Mucosa of stomach (tissue), 1 donor: Measurements from ENCODE around the gene INPP1.

Source experiments
- H3K27me3 ChIP-seq: one replicate; pipeline ENCODE4 v1.7.0; 2013; ENCODE audit warnings: mild to moderate bottlenecking, low read length; ENCODE audit not compliant: control insufficient read depth, insufficient read depth
- H3K36me3 ChIP-seq: one replicate; pipeline ENCODE4 v1.7.0; 2013; ENCODE audit warnings: low read length; ENCODE audit not compliant: control insufficient read depth, insufficient read depth
- H3K4me1 ChIP-seq: one replicate; pipeline ENCODE4 v1.7.0; 2013; ENCODE audit warnings: mild to moderate bottlenecking, low read length; ENCODE audit not compliant: control insufficient read depth, insufficient read depth
- H3K4me3 ChIP-seq: one replicate; pipeline ENCODE4 v1.7.0; 2013; ENCODE audit warnings: low read length
- H3K9ac ChIP-seq: one replicate; pipeline ENCODE4 v1.7.0; 2013; ENCODE audit warnings: mild to moderate bottlenecking, low read length, moderate library complexity
- H3K9me3 ChIP-seq: one replicate; pipeline ENCODE4 v1.7.0; 2013; ENCODE audit warnings: mild to moderate bottlenecking, low read length, moderate library complexity; ENCODE audit not compliant: control insufficient read depth
- donor health status: Pancreatic carcinoma.

The INPP1 gene

GRCh38 chr2:190369635-190370034, 26.2 kb downstream of the INPP1 start:
- Histone ChIP-seq H3K27me3 (no peaks in the 10 kb centered on the region), H3K9me3 (no peaks in the 10 kb centered on the region), H3K4me1 (peaks cover 3% of the 10 kb centered on the region), H3K4me3 (no peak overlapping the region), H3K36me3 (no peaks in the 10 kb centered on the region), H3K9ac (no peak overlapping the region)

- H3K9ac ChIP-seq, result no peak overlapping the region
- H3K9me3 ChIP-seq, result no peaks in the 10 kb centered on the region
- H3K27me3 ChIP-seq, result no peaks in the 10 kb centered on the region
- H3K36me3 ChIP-seq, result no peaks in the 10 kb centered on the region
- peaks cover 27% of the 10 kb centered on the region for H3K4me1 ChIP-seq
- no peak overlapping the region for H3K4me3 ChIP-seq
Measured at GRCh38 chr2:190376083-190376482, 32.7 kb downstream of the INPP1 start.

GRCh38 chr2:190376591-190377245, 33.3 kb downstream of the INPP1 start:
- Histone ChIP-seq H3K9ac (no peak overlapping the region), H3K4me1 (peaks cover 27% of the 10 kb centered on the region), H3K27me3 (no peaks in the 10 kb centered on the region), H3K36me3 (no peaks in the 10 kb centered on the region), H3K9me3 (no peaks in the 10 kb centered on the region), H3K4me3 (no peak overlapping the region)

GRCh38 chr2:190378880-190379237, 35.5 kb downstream of the INPP1 start:
- Histone ChIP-seq H3K4me3 (no peak overlapping the region), H3K27me3 (no peaks in the 10 kb centered on the region), H3K9ac (no peak overlapping the region), H3K36me3 (no peaks in the 10 kb centered on the region), H3K4me1 (peaks cover 24% of the 10 kb centered on the region), H3K9me3 (no peaks in the 10 kb centered on the region)

GRCh38 chr2:190379249-190379964, 36.0 kb downstream of the INPP1 start:
- Histone ChIP-seq H3K27me3 (no peaks in the 10 kb centered on the region), H3K9ac (no peak overlapping the region), H3K4me3 (no peak overlapping the region), H3K9me3 (no peaks in the 10 kb centered on the region), H3K36me3 (no peaks in the 10 kb centered on the region), H3K4me1 (peaks cover 24% of the 10 kb centered on the region)

- Histone ChIP-seq H3K9ac (no peak overlapping the region), H3K4me3 (no peak overlapping the region), H3K9me3 (no peaks in the 10 kb centered on the region), H3K36me3 (no peaks in the 10 kb centered on the region), H3K27me3 (no peaks in the 10 kb centered on the region), H3K4me1 (peaks cover 24% of the 10 kb centered on the region)
Measured at GRCh38 chr2:190380962-190381412, 37.6 kb downstream of the INPP1 start.

- no peak overlapping the region for H3K9ac ChIP-seq
- peaks cover 13% of the 10 kb centered on the region for H3K4me1 ChIP-seq
- H3K4me3 ChIP-seq, result no peak overlapping the region
- H3K9me3 ChIP-seq, result no peaks in the 10 kb centered on the region
- H3K27me3 ChIP-seq, result no peaks in the 10 kb centered on the region
- H3K36me3 ChIP-seq, result no peaks in the 10 kb centered on the region
Measured at GRCh38 chr2:190382851-190383250, 39.5 kb downstream of the INPP1 start.

- H3K4me1 ChIP-seq, result no peaks in the 10 kb centered on the region
- no peak overlapping the region for H3K4me3 ChIP-seq
- no peak overlapping the region for H3K9ac ChIP-seq
- H3K36me3 ChIP-seq, result no peaks in the 10 kb centered on the region
- H3K9me3 ChIP-seq, result no peaks in the 10 kb centered on the region
- no peaks in the 10 kb centered on the region for H3K27me3 ChIP-seq
Measured at GRCh38 chr2:190387422-190387821, 44.0 kb downstream of the INPP1 start.

- no peaks in the 10 kb centered on the region for H3K9me3 ChIP-seq
- H3K27me3 ChIP-seq, result no peaks in the 10 kb centered on the region
- H3K36me3 ChIP-seq, result no peaks in the 10 kb centered on the region
- H3K4me3 ChIP-seq, result no peak overlapping the region
- no peak overlapping the region for H3K9ac ChIP-seq
- no peaks in the 10 kb centered on the region for H3K4me1 ChIP-seq
Measured at GRCh38 chr2:190396271-190396670, 52.9 kb downstream of the INPP1 start.

GRCh38 chr2:190402986-190403603, 59.7 kb downstream of the INPP1 start:
- H3K36me3 ChIP-seq, result no peaks in the 10 kb centered on the region
- H3K4me1 ChIP-seq, result peaks cover 21% of the 10 kb centered on the region
- no peak overlapping the region for H3K9ac ChIP-seq
- H3K9me3 ChIP-seq, result no peaks in the 10 kb centered on the region
- H3K27me3 ChIP-seq, result no peaks in the 10 kb centered on the region
- no peak overlapping the region for H3K4me3 ChIP-seq

- Histone ChIP-seq H3K9me3 (no peaks in the 10 kb centered on the region), H3K27me3 (no peaks in the 10 kb centered on the region), H3K36me3 (no peaks in the 10 kb centered on the region), H3K4me3 (no peak overlapping the region), H3K9ac (no peak overlapping the region), H3K4me1 (peaks cover 27% of the 10 kb centered on the region)
Measured at GRCh38 chr2:190404487-190404886, 61.1 kb downstream of the INPP1 start.

GRCh38 chr2:190405070-190405469, 61.7 kb downstream of the INPP1 start:
- no peaks in the 10 kb centered on the region for H3K9me3 ChIP-seq
- no peak overlapping the region for H3K4me3 ChIP-seq
- H3K4me1 ChIP-seq, result peaks cover 28% of the 10 kb centered on the region
- H3K27me3 ChIP-seq, result no peaks in the 10 kb centered on the region
- H3K9ac ChIP-seq, result no peak overlapping the region
- no peaks in the 10 kb centered on the region for H3K36me3 ChIP-seq
